ENCODE measurements around the gene SHROOM4.

DNA sequence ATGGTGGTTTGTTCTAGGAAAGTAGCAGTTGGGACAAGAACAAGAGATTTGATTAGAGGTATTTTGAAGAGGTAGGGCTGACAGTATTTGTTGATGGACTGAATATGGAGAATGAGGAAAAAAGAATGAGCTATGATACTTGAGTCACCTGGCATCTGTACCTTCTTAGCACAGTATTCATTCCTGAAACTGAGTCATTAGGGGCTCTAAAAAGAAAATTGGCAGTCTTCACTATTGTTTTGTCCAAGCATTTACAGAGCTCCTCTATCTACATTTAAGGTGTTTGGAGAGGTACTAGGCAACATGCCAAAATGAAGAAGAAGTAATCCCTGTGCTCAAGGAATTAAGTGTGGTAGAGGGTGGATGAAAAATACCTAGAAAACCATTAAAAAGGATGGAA, 165.8 kb downstream of the SHROOM4 start:
- TF ChIP-seq ZNF316 (IDR thresholded peaks at IDR 0.05) (no peak), KLF10 (CRISPR knock-in tag; IDR thresholded peaks at IDR 0.05) (no peak), ZNF707 (CRISPR knock-in tag; conservative IDR thresholded peaks at IDR 0.05) (no peak), EZH2 (IDR thresholded peaks at IDR 0.05; ENCODE audit: borderline replicate concordance, low read depth, low read length) (no peak), E2F4 (CRISPR knock-in tag; IDR thresholded peaks at IDR 0.05; ENCODE audit: low read depth) (no peak), CEBPB (tag; IDR thresholded peaks at IDR 0.05) (no peak), IFI16 (CRISPR knock-in tag; IDR thresholded peaks at IDR 0.05) (no peak), ATF3 (IDR thresholded peaks at IDR 0.05) (no peak), ATF3 (CRISPR knock-in tag; conservative IDR thresholded peaks at IDR 0.05) (no peak), SRSF1 (IDR thresholded peaks at IDR 0.05; ENCODE audit: low read depth, low read length) (no peak), CREB1 (IDR thresholded peaks at IDR 0.05) (no peak), CREB1 (CRISPR knock-in tag; IDR thresholded peaks at IDR 0.05) (no peak), BRCA1 (IDR thresholded peaks at IDR 0.05) (no peak), BRCA1 (CRISPR knock-in tag; IDR thresholded peaks at IDR 0.05) (no peak), POLR2A (conservative IDR thresholded peaks at IDR 0.05) (no peak)
- TF ChIP-seq, protein P1, sequence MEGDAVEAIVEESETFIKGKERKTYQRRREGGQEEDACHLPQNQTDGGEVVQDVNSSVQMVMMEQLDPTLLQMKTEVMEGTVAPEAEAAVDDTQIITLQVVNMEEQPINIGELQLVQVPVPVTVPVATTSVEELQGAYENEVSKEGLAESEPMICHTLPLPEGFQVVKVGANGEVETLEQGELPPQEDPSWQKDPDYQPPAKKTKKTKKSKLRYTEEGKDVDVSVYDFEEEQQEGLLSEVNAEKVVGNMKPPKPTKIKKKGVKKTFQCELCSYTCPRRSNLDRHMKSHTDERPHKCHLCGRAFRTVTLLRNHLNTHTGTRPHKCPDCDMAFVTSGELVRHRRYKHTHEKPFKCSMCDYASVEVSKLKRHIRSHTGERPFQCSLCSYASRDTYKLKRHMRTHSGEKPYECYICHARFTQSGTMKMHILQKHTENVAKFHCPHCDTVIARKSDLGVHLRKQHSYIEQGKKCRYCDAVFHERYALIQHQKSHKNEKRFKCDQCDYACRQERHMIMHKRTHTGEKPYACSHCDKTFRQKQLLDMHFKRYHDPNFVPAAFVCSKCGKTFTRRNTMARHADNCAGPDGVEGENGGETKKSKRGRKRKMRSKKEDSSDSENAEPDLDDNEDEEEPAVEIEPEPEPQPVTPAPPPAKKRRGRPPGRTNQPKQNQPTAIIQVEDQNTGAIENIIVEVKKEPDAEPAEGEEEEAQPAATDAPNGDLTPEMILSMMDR (IDR thresholded peaks at IDR 0.05 in 2 of 3, conservative IDR thresholded peaks at IDR 0.05 in 1 of 3; ENCODE audit: insufficient read depth in 2 of 3, low read depth in 1 of 3, low read length in 3 of 3) = no peak

Measured in K562 (cell line).